ENCODE measurements around the gene ATP1A1. TPM values are rescaled to one million over a fixed set of nuclear protein-coding genes. Genes with fewer than 3 reads are reported as not detected.

The ATP1A1 gene
- total RNA-seq, 4 donors from 2014 or later: 88.5 to 222 (median 156) TPM

- no peak for TF ChIP-seq CTCF (IDR thresholded peaks at IDR 0.05; ENCODE audit: low read depth)
Observed at GRCh38 chr1:116356067-116356466, 17.0 kb upstream of the ATP1A1 start.

GRCh38 chr1:116356673-116357072 lies 16.4 kb upstream of the ATP1A1 start:
- no peak for TF ChIP-seq CTCF (IDR thresholded peaks at IDR 0.05; ENCODE audit: low read depth)

- no peak for TF ChIP-seq CTCF (IDR thresholded peaks at IDR 0.05; ENCODE audit: low read depth)
Observed at GRCh38 chr1:116357487-116357886, 15.6 kb upstream of the ATP1A1 start.

- TF ChIP-seq CTCF (IDR thresholded peaks at IDR 0.05; ENCODE audit: low read depth): no peak
Observed at GRCh38 chr1:116359060-116359830, 13.8 kb upstream of the ATP1A1 start.

- TF ChIP-seq CTCF (IDR thresholded peaks at IDR 0.05; ENCODE audit: low read depth): no peak
Observed at GRCh38 chr1:116359871-116360270, 13.2 kb upstream of the ATP1A1 start.

- no peak for TF ChIP-seq CTCF (IDR thresholded peaks at IDR 0.05; ENCODE audit: low read depth)
Observed at GRCh38 chr1:116360429-116361173, 12.4 kb upstream of the ATP1A1 start.

GRCh38 chr1:116361648-116362047 lies 11.4 kb upstream of the ATP1A1 start:
- no peak for TF ChIP-seq CTCF (IDR thresholded peaks at IDR 0.05; ENCODE audit: low read depth)

Measured in subcutaneous adipose tissue (tissue), 4 donors.